ENCODE data around the gene TRIM31. TPM values are rescaled to one million over a fixed set of nuclear protein-coding genes. Genes with fewer than 3 reads are reported as not detected.
A peak's percentile ranks its signal among the peaks of the same experiment; 100 is the strongest.

Gene TRIM31
- total RNA-seq, 1 donor from 2014 or later = not detected

- Histone ChIP-seq H3K4me1 (ENCODE audit: insufficient read depth, low read length) (peaks cover 13% of the 10 kb centered on the region), H3K27me3 (ENCODE audit: insufficient read depth, low read length) (peaks cover 57% of the 10 kb centered on the region)
- FAIRE-seq = no peak
Measured at GRCh38 chr6:30102414-30102969, 10.4 kb downstream of the TRIM31 start.

GRCh38 chr6:30101444-30102413, 11.2 kb downstream of the TRIM31 start:
- Mint-ChIP-seq H3K4me1 (ENCODE audit: low read depth, unreplicated experiment) (peaks cover 7% of the 10 kb centered on the region), H3K36me3 (ENCODE audit: low read depth, unreplicated experiment) (no peaks in the 10 kb centered on the region), H3K27ac (ENCODE audit: unreplicated experiment) (no peak overlapping the region), H3K27me3 (ENCODE audit: low read depth, unreplicated experiment) (peaks cover 70% of the 10 kb centered on the region), H3K9me3 (ENCODE audit: unreplicated experiment) (no peaks in the 10 kb centered on the region), H3K4me3 (ENCODE audit: unreplicated experiment) (peak overlapping the region; percentile 79)
- DNase-seq (ENCODE audit: low read depth) (peak; percentile 56), FAIRE-seq (no peak)
- Histone ChIP-seq H3K4me2 (ENCODE audit: low read length) (peak overlapping the region; percentile 87), H3K36me3 (ENCODE audit: insufficient read depth, low read length) (no peaks in the 10 kb centered on the region), H3K4me3 (ENCODE audit: insufficient read depth, low read depth, low read length) (peak overlapping the region; percentile 46), H4K20me1 (ENCODE audit: insufficient read depth, low read length) (no peaks in the 10 kb centered on the region), H3K27me3 (ENCODE audit: insufficient read depth, low read length) (peaks cover 63% of the 10 kb centered on the region), H3K79me2 (ENCODE audit: insufficient read depth, low read length) (no peaks in the 10 kb centered on the region), H3K9ac (ENCODE audit: low read length) (peak overlapping the region; percentile 32), H3K27ac (ENCODE audit: low read depth, low read length) (no peak overlapping the region), H3K9me3 (ENCODE audit: insufficient read depth, low read depth, low read length) (peaks cover 3% of the 10 kb centered on the region), H3K4me1 (ENCODE audit: insufficient read depth, low read length) (peaks cover 13% of the 10 kb centered on the region), H2AFZ (ENCODE audit: low read depth, low read length) (peak overlapping the region; percentile 87)
- TF ChIP-seq CTCF (IDR thresholded peaks at IDR 0.05; ENCODE audit: insufficient read depth, low read depth, low read length) = no peak
- no peak for TF ChIP-seq EZH2 (IDR thresholded peaks at IDR 0.05; ENCODE audit: insufficient read depth, low read length)

More at GRCh38 chr6:30102414-30102969, 10.4 kb downstream of the TRIM31 start:
- Histone ChIP-seq H3K4me2 (ENCODE audit: low read length) (peak overlapping the region; percentile 89), H4K20me1 (ENCODE audit: insufficient read depth, low read length) (no peaks in the 10 kb centered on the region), H3K27ac (ENCODE audit: low read depth, low read length) (no peak overlapping the region), H3K36me3 (ENCODE audit: insufficient read depth, low read length) (no peaks in the 10 kb centered on the region), H3K79me2 (ENCODE audit: insufficient read depth, low read length) (no peaks in the 10 kb centered on the region), H3K9me3 (ENCODE audit: insufficient read depth, low read depth, low read length) (no peaks in the 10 kb centered on the region), H3K4me3 (ENCODE audit: insufficient read depth, low read depth, low read length) (peak overlapping the region; percentile 46), H2AFZ (ENCODE audit: low read depth, low read length) (peak overlapping the region; percentile 87), H3K9ac (ENCODE audit: low read length) (peak overlapping the region; percentile 32)
- H3K36me3 Mint-ChIP-seq (ENCODE audit: low read depth, unreplicated experiment) = no peaks in the 10 kb centered on the region
- no peak for TF ChIP-seq CTCF (IDR thresholded peaks at IDR 0.05; ENCODE audit: insufficient read depth, low read depth, low read length)
- TF ChIP-seq EZH2 (IDR thresholded peaks at IDR 0.05; ENCODE audit: insufficient read depth, low read length) = no peak
- peak overlapping the region; percentile 89 for H3K4me3 Mint-ChIP-seq (ENCODE audit: unreplicated experiment)
- H3K4me1 Mint-ChIP-seq (ENCODE audit: low read depth, unreplicated experiment) = peaks cover 7% of the 10 kb centered on the region
- no peaks in the 10 kb centered on the region for H3K9me3 Mint-ChIP-seq (ENCODE audit: unreplicated experiment)
- no peak for DNase-seq (ENCODE audit: low read depth)
- no peak overlapping the region for H3K27ac Mint-ChIP-seq (ENCODE audit: unreplicated experiment)
- H3K27me3 Mint-ChIP-seq (ENCODE audit: low read depth, unreplicated experiment) = peaks cover 63% of the 10 kb centered on the region

Data from astrocyte (in vitro differentiated cells and primary cell).